GM21381 (cell line): ENCODE results near the gene VEGFA.

Experiments used
- ATAC-seq: cut with Tn5 transposase; IDR thresholded peaks from one replicate; pipeline ENCODE4 v1.9.1; 2021; ENCODE audit warnings: mild to moderate bottlenecking, moderate library complexity; ENCODE audit not compliant: unreplicated experiment

VEGFA gene

DNA sequence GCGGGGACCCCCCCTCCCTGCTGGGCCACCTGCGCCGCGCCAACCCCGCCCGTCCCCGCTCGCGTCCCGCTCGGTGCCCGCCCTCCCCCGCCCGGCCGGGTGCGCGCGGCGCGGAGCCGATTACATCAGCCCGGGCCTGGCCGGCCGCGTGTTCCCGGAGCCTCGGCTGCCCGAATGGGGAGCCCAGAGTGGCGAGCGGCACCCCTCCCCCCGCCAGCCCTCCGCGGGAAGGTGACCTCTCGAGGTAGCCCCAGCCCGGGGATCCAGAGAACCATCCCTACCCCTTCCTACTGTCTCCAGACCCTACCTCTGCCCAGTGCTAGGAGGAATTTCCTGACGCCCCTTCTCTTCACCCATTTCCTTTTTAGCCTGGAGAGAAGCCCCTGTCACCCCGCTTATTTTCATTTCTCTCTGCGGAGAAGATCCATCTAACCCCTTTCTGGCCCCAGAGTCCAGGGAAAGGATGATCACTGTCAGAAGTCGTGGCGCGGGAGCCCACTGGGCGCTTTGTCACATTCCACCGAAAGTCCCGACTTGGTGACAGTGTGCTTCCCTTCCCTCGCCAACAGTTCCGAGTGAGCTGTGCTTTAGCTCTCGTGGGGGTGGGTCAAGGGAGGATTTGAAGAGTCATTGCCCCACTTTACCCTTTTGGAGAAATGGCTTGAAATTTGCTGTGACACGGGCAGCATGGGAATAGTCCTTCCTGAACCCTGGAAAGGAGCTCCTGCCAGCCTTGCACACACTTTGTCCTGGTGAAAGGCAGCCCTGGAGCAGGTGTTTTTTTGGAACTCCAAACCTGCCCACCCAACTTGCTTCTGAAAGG is 2.1 kb downstream of the VEGFA start:
- ATAC-seq = no peak

DNA sequence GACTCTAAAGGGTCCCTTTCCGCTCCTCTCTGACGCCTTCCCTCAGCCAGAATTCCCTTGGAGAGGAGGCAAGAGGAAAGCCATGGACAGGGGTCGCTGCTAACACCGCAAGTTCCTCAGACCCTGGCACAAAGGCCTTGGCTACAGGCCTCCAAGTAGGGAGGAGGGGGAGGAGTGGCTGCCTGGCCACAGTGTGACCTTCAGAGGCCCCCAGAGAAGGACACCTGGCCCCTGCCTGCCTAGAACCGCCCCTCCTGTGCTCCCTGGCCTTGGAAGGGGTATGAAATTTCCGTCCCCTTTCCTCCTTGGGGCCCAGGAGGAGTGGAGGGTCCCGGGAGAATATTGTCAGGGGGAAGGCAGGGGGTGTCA is 2.7 kb downstream of the VEGFA start:
- ATAC-seq = no peak

DNA sequence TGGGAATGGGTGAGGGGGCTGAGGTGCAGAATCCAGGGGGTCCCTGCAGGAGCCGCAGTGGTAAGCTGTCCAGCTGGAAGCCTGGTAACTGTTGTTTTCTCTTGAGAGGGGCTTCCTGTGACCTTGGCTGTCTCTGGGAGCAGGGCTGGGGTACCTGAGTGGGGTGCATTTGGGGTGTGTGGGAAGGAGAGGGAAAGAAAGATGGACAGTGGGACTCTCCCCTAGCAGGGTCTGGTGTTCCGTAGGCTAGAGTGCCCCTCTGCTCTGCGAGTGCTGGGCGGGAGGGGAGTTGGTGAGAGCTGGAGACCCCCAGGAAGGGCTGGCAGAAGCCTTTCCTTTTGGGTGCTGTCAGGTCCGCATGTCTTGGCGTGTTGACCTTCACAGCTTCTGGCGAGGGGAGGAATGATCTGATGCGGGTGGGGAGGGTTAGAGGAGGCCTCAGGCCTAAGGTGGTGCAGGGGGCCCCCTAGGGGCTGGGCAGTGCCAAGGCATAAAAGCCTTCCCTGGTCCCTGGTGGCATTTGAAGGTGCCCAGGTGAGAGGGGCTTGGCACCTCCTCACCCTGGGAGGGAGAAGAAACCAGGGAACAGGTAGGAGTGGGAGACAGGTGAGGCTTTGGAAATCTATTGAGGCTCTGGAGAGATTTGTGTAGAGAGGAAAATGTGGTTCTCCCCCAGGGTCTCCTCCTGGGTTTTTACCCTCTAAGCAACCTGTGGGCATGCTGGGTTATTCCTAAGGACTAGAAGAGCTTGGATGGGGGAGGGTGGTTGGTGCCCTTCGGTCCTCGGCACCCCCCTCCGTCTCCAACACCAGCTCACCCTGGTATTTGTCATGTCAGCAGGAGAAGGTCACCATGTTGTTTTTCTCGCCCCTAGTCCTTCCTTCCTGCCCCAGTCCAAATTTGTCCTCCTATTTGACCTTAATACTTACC is 3.3 kb downstream of the VEGFA start:
- ATAC-seq = no peak

DNA sequence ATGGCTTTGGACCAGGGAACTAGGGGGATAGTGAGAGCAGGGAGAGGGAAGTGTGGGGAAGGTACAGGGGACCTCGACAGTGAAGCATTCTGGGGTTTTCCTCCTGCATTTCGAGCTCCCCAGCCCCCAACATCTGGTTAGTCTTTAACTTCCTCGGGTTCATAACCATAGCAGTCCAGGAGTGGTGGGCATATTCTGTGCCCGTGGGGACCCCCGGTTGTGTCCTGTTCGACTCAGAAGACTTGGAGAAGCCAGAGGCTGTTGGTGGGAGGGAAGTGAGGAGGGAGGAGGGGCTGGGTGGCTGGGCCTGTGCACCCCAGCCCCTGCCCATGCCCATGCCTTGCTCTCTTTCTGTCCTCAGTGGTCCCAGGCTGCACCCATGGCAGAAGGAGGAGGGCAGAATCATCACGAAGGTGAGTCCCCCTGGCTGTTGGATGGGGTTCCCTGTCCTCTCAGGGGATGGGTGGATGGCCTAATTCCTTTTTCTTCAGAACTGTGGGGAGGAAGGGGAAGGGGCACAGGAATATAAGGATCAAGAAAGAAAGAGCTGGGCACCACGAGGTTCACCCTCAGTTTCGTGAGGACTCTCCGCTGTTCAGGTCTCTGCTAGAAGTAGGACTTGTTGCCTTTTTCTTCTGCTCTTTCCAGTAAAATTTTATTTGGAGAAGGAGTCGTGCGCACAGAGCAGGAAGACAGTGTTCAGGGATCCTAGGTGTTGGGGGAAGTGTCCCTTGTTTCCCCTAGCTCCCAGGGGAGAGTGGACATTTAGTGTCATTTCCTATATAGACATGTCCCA is 4.2 kb downstream of the VEGFA start:
- no peak for ATAC-seq

DNA sequence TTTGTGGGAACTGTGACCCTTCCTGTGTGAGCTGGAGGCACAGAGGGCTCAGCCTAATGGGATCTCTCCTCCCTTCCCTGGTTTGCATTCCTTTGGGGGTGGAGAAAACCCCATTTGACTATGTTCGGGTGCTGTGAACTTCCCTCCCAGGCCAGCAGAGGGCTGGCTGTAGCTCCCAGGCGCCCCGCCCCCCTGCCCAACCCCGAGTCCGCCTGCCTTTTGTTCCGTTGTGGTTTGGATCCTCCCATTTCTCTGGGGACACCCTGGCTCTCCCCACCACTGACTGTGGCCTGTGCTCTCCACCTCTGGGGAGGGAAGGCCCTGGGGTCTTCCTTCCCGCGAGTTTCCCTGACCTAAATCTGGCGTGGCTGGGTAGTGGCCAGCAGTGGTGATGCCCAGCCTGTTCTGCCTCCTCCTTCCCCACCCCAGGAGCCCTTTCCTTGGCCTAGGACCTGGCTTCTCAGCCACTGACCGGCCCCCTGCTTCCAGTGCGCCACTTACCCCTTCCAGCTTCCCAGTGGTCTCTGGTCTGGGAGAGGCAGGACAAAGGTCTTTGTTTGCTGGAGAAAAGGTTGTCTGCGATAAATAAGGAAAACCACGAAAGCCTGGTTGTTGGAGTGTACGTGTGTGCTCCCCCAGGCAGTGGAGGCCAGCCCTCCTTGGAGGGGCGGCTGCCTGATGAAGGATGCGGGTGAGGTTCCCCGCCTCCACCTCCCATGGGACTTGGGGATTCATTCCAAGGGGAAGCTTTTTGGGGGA is 4.9 kb downstream of the VEGFA start:
- ATAC-seq = no peak

DNA sequence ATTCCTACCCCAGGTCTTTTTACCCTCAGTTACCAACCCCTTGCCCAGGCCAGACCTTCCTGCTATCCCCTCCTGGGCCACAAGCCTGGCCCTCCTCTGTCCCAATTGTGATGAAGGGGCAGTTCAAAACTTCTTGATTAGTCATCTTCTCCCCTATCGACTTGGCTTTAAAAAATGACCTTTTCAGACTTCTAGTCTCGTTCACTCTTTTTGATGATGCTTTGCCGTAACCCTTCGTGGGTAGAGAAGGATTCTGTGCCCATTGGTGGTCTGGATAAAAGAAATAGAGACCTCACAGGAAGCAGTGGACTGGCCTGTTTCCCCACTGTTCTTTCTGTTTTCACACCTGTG is 5.5 kb downstream of the VEGFA start:
- ATAC-seq = no peak

DNA sequence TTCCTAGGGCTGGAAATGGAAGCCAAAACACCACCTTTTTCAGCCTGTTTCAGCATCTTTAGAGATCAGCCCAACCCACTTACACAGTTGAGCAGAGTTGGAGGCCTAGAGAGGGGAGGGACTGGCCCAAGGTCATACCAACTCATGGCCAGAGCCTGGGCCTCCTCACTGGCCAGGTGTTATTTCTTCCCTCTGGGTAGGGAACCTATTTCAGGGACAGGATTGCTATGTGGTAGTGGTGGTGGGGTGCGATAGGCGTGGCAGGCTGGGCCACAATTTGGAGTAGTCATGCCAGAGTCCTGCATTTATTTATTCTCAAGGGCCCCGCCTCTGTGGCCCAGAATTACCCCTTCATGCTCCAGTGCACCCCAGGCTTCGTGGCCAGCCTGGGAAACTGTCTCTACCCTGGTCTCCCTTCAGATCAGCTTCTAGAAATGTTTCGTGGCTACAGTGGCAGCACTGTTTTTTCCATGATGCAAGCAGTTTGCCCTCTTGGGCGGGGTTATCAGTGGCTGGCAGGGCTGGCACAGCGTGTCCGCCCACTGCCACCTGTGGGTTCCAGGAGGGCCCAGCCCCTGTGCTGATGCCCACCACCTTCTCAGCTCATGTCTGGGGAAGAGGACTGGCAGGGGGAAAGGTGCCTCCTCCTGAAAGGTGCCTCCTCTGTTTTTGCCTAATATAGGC is 6.2 kb downstream of the VEGFA start:
- no peak for ATAC-seq

DNA sequence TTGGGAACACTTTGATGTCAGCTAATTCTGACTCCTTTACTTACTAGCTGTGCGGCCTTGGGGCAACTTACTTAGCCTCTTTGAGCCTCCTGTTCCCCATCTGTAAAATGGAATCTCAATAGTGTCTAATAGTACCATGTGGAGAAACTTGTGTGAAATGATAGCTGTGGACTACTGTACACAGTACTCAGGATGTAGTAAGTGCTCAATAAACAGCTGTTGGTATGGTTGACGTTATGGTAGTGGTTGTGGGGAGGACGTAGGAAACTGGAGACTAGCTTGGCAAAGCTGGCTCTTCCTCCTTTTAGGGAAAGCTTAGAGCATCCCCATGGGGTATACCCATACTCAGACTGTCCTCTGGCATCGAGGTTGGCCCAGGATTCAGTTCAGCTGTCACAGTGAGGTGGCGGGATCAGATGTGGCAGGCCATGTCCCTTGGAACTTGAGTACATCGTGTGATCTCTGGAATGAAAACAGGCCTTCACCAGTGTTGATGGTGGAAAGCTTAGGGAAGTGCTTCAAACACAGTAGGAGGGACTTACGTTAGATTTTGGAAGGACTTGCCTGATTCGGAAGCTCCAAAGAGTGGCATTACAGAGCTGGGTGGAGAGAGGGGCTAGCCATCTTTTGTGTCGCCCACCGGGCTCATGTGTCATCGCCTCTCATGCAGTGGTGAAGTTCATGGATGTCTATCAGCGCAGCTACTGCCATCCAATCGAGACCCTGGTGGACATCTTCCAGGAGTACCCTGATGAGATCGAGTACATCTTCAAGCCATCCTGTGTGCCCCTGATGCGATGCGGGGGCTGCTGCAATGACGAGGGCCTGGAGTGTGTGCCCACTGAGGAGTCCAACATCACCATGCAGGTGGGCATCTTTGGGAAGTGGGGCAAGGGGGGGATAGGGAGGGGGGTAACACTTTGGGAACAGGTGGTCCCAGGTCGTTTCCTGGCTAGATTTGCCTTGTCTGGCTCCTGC is 7.1 kb downstream of the VEGFA start:
- ATAC-seq = no peak

DNA sequence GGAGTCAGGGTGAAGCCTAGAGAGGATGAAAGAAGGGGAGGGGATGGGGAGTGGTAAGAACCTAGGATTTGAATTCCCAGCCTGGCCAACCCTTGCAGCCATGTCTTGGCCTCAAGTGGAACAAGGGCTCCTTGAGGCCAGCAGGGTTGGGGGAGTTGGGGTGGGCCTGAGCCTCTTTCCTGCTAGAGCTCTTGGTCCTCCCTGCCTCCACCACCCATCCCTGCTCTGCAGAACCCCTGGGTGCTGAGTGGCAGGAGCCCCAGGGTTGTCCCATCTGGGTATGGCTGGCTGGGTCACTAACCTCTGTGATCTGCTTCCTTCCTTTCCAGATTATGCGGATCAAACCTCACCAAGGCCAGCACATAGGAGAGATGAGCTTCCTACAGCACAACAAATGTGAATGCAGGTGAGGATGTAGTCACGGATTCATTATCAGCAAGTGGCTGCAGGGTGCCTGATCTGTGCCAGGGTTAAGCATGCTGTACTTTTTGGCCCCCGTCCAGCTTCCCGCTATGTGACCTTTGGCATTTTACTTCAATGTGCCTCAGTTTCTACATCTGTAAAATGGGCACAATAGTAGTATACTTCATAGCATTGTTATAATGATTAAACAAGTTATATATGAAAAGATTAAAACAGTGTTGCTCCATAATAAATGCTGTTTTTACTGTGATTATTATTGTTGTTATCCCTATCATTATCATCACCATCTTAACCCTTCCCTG is 8.3 kb downstream of the VEGFA start:
- ATAC-seq = no peak

DNA sequence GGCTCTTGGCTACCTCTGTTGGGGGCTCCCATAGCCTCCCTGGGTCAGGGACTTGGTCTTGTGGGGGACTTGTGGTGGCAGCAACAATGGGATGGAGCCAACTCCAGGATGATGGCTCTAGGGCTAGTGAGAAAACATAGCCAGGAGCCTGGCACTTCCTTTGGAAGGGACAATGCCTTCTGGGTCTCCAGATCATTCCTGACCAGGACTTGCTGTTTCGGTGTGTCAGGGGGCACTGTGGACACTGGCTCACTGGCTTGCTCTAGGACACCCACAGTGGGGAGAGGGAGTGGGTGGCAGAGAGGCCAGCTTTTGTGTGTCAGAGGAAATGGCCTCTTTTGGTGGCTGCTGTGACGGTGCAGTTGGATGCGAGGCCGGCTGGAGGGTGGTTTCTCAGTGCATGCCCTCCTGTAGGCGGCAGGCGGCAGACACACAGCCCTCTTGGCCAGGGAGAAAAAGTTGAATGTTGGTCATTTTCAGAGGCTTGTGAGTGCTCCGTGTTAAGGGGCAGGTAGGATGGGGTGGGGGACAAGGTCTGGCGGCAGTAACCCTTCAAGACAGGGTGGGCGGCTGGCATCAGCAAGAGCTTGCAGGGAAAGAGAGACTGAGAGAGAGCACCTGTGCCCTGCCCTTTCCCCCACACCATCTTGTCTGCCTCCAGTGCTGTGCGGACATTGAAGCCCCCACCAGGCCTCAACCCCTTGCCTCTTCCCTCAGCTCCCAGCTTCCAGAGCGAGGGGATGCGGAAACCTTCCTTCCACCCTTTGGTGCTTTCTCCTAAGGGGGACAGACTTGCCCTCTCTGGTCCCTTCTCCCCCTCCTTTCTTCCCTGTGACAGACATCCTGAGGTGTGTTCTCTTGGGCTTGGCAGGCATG is 9.2 kb downstream of the VEGFA start:
- ATAC-seq = no peak

DNA sequence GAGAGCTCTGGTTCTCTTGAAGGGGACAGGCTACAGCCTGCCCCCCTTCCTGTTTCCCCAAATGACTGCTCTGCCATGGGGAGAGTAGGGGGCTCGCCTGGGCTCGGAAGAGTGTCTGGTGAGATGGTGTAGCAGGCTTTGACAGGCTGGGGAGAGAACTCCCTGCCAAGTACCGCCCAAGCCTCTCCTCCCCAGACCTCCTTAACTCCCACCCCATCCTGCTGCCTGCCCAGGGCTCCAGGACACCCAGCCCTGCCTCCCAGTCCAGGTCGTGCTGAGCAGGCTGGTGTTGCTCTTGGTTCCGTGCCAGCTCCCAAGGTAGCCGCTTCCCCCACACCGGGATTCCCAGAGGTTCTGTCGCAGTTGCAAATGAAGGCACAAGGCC is 9.8 kb downstream of the VEGFA start:
- ATAC-seq = no peak

DNA sequence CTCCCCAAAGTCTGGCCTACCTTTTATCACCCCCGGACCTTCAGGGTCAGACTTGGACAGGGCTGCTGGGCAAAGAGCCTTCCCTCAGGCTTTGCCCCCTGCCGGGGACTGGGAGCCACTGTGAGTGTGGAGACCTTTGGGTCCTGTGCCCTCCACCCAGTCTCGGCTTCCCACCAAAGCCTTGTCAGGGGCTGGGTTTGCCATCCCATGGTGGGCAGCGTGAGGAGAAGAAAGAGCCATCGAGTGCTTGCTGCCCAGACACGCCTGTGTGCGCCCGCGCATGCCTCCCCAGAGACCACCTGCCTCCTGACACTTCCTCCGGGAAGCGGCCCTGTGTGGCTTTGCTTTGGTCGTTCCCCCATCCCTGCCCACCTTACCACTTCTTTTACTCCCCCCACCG is 10.3 kb downstream of the VEGFA start:
- ATAC-seq = no peak

DNA sequence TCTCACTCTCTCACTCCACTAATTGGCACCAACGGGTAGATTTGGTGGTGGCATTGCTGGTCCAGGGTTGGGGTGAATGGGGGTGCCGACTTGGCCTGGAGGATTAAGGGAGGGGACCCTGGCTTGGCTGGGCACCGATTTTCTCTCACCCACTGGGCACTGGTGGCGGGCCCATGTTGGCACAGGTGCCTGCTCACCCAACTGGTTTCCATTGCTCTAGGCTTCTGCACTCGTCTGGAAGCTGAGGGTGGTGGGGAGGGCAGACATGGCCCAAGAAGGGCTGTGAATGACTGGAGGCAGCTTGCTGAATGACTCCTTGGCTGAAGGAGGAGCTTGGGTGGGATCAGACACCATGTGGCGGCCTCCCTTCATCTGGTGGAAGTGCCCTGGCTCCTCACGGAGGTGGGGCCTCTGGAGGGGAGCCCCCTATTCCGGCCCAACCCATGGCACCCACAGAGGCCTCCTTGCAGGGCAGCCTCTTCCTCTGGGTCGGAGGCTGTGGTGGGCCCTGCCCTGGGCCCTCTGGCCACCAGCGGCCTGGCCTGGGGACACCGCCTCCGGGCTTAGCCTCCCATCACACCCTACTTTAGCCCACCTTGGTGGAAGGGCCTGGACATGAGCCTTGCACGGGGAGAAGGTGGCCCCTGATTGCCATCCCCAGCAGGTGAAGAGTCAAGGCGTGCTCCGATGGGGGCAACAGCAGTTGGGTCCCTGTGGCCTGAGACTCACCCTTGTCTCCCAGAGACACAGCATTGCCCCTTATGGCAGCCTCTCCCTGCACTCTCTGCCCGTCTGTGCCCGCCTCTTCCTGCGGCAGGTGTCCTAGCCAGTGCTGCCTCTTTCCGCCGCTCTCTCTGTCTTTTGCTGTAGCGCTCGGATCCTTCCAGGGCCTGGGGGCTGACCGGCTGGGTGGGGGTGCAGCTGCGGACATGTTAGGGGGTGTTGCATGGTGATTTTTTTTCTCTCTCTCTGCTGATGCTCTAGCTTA is 11.2 kb downstream of the VEGFA start:
- no peak for ATAC-seq

DNA sequence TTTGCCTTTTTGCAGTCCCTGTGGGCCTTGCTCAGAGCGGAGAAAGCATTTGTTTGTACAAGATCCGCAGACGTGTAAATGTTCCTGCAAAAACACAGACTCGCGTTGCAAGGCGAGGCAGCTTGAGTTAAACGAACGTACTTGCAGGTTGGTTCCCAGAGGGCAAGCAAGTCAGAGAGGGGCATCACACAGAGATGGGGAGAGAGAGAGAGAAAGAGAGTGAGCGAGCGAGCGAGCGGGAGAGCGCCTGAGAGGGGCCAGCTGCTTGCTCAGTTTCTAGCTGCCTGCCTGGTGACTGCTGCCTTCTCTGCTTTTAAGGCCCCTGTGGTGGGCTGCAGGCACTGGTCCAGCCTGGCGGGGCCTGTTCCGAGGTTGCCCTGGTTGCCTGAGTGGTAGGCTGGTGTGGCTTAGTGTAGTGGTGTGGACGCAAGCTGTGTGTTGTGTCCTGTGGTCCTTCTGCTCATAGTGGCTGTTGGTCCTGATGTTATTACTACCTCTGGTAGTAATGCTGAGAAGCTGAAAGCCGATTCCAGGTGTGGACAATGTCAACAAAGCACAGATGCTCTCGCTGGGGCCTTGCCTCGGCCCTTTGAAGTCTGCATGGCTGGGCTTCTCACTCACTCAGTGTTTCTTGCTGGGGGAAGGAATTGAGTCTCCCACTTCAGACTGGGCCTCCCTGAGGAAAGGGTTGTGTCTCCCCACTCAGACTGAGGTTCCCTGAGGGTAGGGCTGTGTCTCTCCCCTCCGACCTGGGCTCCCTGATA is 12.1 kb downstream of the VEGFA start:
- no peak for ATAC-seq

DNA sequence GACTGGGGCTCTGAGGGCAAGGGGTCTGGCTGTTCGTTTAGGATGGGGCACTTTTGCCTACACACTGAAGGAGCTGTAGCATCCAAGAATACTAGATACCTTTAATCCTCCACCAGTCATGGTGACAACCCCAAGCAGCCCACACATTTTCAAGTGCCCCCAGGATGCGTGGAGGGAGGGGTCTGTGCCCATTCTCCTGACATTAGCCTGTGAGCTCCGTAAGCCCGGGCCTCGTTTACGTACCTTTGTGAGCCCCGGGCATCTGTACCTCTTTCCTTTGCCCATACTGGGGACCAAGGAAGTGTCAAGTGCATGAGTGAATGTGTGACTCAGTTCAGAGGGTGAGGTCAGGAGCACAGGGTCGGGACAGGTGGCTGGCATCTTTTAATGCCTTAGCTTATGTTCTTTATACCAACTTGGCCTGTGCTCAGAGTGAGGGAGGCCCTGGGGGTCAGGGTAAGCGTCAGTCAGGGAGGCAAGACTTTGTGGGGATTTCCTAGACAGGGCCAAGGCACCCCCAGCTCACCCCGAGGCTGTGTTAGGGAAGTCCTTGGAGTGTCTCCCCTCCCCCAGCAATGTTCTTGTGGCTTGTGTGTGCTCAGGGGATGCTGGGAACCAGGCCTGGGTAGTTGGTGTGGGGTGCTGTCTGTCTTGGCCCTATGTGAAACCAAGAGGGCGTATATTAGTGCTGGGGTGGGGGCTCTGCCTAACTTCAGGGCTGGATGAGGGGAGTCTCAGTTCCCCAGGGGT is 12.9 kb downstream of the VEGFA start:
- ATAC-seq = no peak
